ENCODE data around the gene ZNF276.
"Not testable (repeated sequence)": the region's sequence is repeated elsewhere in the genome, so short reads cannot be mapped to it uniquely, and the experiment has no call there.

Gene ZNF276

GRCh38 chr16:89696670-89697128, 24.6 kb upstream of the ZNF276 start:
- DNase-seq: no peak

- no peak for DNase-seq
Observed at GRCh38 chr16:89697161-89697615, 24.1 kb upstream of the ZNF276 start.

GRCh38 chr16:89697616-89698331, 23.6 kb upstream of the ZNF276 start:
- no peak for DNase-seq

- not testable (repeated sequence) for DNase-seq
Observed at GRCh38 chr16:89698717-89699116, 22.6 kb upstream of the ZNF276 start.

- not testable (repeated sequence) for DNase-seq
Observed at GRCh38 chr16:89699629-89700099, 21.7 kb upstream of the ZNF276 start.

- peak; percentile 94 for DNase-seq
Observed at GRCh38 chr16:89700100-89700648, 21.2 kb upstream of the ZNF276 start.

- DNase-seq: peak; percentile 17
Observed at GRCh38 chr16:89700649-89701424, 20.5 kb upstream of the ZNF276 start.

GRCh38 chr16:89701425-89702406, 19.6 kb upstream of the ZNF276 start, which contains the start of gene SPATA2L:
Gene SPATA2L, minus strand, starts transcription at chr16:89701705. Its CDS starts 473 bp downstream, at chr16:89701232.
- DNase-seq: peak; percentile 76

GRCh38 chr16:89704281-89704680, 17.1 kb upstream of the ZNF276 start:
- no peak for DNase-seq

GRCh38 chr16:89705006-89705405, 16.3 kb upstream of the ZNF276 start:
- no peak for DNase-seq

- no peak for DNase-seq
Observed at GRCh38 chr16:89706518-89707260, 14.6 kb upstream of the ZNF276 start.

- DNase-seq: no peak
Observed at GRCh38 chr16:89707695-89708094, 13.6 kb upstream of the ZNF276 start.

GRCh38 chr16:89708481-89708931, 12.8 kb upstream of the ZNF276 start:
- DNase-seq: no peak

- DNase-seq: no peak
Observed at GRCh38 chr16:89709166-89709565, 12.2 kb upstream of the ZNF276 start.

GRCh38 chr16:89709716-89710432, 11.5 kb upstream of the ZNF276 start:
- DNase-seq: no peak

- no peak for DNase-seq
Observed at GRCh38 chr16:89710709-89711564, 10.4 kb upstream of the ZNF276 start.

GRCh38 chr16:89711601-89712273, 9.6 kb upstream of the ZNF276 start:
- DNase-seq: peak; percentile 68

GRCh38 chr16:89712274-89712781, 9.0 kb upstream of the ZNF276 start:
- peak; percentile 12 for DNase-seq

GRCh38 chr16:89716493-89716892, 4.8 kb upstream of the ZNF276 start:
- no peak for DNase-seq
